GM06990 (cell line): ENCODE results near the gene COL11A1.

Experiments
- DNase-seq: peaks from one replicate; pipeline ENCODE4 v3.0.0-alpha.2; 2011; ENCODE audit not compliant: insufficient read length; ENCODE audit errors: extremely low read depth
- H3K27me3 ChIP-seq: replicated peaks from 2 replicates; pipeline ENCODE4 v1.6.0; 2011; ENCODE audit warnings: low read length; ENCODE audit not compliant: control insufficient read depth, insufficient read depth
- H3K36me3 ChIP-seq: 2 replicates; pipeline ENCODE4 v1.5.1; 2011; ENCODE audit warnings: low read length; ENCODE audit not compliant: control insufficient read depth, insufficient read depth
- H3K4me3 ChIP-seq: replicated peaks from 2 replicates; pipeline ENCODE4 v1.5.1; 2011; ENCODE audit warnings: low read depth, mild to moderate bottlenecking, control low read depth, low read length
- TF ChIP-seq, protein P1 (sequence below): IDR thresholded peaks from 2 replicates; pipeline ENCODE4 v1.5.1; 2011; ENCODE audit warnings: low read length, control low read depth, mild to moderate bottlenecking, inconsistent platforms; ENCODE audit not compliant: insufficient read depth, poor library complexity, severe bottlenecking

COL11A1 gene

GRCh38 chr1:103108376-103109150 lies at the start of gene COL11A1:
Gene COL11A1 (minus strand): TSS chr1:103108522. CDS start chr1:103108178, 344 bp downstream.
- Histone ChIP-seq H3K36me3 (no peaks in the 10 kb centered on the region), H3K27me3 (peaks cover 2% of the 10 kb centered on the region; the same call in 1 of the 2 replicates), H3K4me3 (no peak within 1 kb of the TSS)
- no peak for DNase-seq
- TF ChIP-seq, protein P1, sequence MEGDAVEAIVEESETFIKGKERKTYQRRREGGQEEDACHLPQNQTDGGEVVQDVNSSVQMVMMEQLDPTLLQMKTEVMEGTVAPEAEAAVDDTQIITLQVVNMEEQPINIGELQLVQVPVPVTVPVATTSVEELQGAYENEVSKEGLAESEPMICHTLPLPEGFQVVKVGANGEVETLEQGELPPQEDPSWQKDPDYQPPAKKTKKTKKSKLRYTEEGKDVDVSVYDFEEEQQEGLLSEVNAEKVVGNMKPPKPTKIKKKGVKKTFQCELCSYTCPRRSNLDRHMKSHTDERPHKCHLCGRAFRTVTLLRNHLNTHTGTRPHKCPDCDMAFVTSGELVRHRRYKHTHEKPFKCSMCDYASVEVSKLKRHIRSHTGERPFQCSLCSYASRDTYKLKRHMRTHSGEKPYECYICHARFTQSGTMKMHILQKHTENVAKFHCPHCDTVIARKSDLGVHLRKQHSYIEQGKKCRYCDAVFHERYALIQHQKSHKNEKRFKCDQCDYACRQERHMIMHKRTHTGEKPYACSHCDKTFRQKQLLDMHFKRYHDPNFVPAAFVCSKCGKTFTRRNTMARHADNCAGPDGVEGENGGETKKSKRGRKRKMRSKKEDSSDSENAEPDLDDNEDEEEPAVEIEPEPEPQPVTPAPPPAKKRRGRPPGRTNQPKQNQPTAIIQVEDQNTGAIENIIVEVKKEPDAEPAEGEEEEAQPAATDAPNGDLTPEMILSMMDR = no peak

DNA sequence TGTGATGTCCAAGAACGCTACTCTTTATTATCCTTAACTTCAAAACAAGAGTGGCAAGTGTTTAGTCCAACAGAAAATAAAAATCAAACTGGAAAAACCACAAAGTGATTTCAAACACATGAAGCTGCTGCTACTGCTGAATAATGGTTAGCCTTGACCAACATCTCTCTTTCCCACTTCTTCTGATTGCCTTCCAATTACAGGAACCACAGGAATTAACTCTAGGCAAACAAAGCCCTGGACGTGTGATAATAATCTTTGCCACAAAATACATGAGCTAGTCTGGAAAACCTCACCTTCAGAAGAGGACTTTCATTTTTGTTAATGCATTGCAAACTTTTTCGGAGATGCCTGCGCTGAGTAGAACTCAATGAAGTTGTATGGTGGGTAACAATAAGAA lies 48.6 kb upstream of the COL11A1 start:
- Histone ChIP-seq H3K27me3 (no peaks in the 10 kb centered on the region), H3K4me3 (no peak overlapping the region), H3K36me3 (no peaks in the 10 kb centered on the region)
- DNase-seq = no peak
- TF ChIP-seq, protein P1 = no peak

DNA sequence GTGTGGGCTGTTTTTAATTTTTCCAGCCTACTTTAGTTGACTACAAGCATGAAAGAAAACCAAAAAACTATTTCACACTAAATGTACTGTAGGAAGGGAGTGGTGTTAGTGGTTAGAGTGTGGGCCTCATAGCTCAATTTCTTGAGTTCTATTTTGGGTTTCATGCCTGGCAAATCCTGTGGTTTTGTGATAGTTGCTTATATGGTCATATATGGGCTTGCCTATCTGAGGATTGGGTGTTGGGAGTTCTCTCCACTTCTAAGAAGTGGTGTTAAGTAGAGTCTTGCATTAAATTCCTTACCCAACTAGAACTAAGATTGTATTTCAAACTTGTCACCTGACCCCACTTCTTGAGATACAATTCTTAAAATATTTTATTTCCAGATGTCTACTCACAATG lies 37.8 kb upstream of the COL11A1 start:
- TF ChIP-seq, protein P1 = no peak
- Histone ChIP-seq H3K36me3 (no peaks in the 10 kb centered on the region), H3K27me3 (no peaks in the 10 kb centered on the region), H3K4me3 (no peak overlapping the region)
- no peak for DNase-seq

GRCh38 chr1:103145449-103145848 lies 37.1 kb upstream of the COL11A1 start:
- no peak for DNase-seq
- H3K36me3 ChIP-seq = no peaks in the 10 kb centered on the region
- TF ChIP-seq, protein P1 = no peak

DNA sequence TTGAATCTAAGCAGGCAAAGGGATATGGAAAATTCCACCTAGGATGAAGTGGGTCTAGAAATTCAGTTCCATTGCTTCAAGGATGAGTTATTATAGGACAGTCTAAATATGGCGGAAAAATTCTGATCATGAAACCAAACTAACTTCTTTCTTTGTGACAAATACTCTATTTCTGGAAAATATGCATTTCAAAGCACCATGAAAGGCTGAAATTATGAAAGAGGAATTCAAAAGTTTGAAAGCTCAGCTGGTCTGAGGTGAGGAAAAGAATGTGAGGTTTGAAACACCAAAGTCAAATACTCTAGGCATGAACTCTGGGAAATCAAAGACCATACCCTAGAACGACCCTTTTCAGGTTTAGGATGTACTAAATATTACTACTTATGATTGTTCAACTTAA lies 36.4 kb upstream of the COL11A1 start:
- TF ChIP-seq, protein P1 = no peak
- DNase-seq = no peak
- no peak overlapping the region for H3K4me3 ChIP-seq
- H3K36me3 ChIP-seq = no peaks in the 10 kb centered on the region
- H3K27me3 ChIP-seq = no peaks in the 10 kb centered on the region

More at GRCh38 chr1:103145449-103145848, 37.1 kb upstream of the COL11A1 start:
- Histone ChIP-seq H3K4me3 (no peak overlapping the region), H3K27me3 (no peaks in the 10 kb centered on the region)
